NK-92 (cell line): ENCODE data around the gene JMJD1C.
"Not testable (repeated sequence)": the region's sequence is repeated elsewhere in the genome, so short reads cannot be mapped to it uniquely, and the experiment has no call there.

Source experiments
- DNase-seq: peaks from one replicate; lab custom pipeline; 2025; ENCODE audit not compliant: unreplicated experiment; lab: John Stamatoyannopoulos, UW

JMJD1C gene

GRCh38 chr10:63465293-63466143 lies at the start of gene JMJD1C:
Gene JMJD1C, minus strand, starts transcription at chr10:63465977. Its CDS starts 315 bp downstream, at chr10:63465662.
- DNase-seq: no peak

GRCh38 chr10:63515002-63515763 lies 49.4 kb upstream of the JMJD1C start:
- DNase-seq: no peak

GRCh38 chr10:63506554-63506953 lies 40.8 kb upstream of the JMJD1C start:
- no peak for DNase-seq

- DNase-seq: no peak
Measured at GRCh38 chr10:63505562-63505961, 39.8 kb upstream of the JMJD1C start.

GRCh38 chr10:63504145-63504881 lies 38.5 kb upstream of the JMJD1C start:
- no peak for DNase-seq

- no peak for DNase-seq
Measured at GRCh38 chr10:63503395-63503794, 37.6 kb upstream of the JMJD1C start.

- DNase-seq: no peak
Measured at GRCh38 chr10:63502832-63503231, 37.1 kb upstream of the JMJD1C start.

GRCh38 chr10:63501954-63502353 lies 36.2 kb upstream of the JMJD1C start:
- no peak for DNase-seq

- not testable (repeated sequence) for DNase-seq
Measured at GRCh38 chr10:63500551-63500950, 34.8 kb upstream of the JMJD1C start.

- no peak for DNase-seq
Measured at GRCh38 chr10:63498665-63499064, 32.9 kb upstream of the JMJD1C start.

- no peak for DNase-seq
Measured at GRCh38 chr10:63497321-63497720, 31.5 kb upstream of the JMJD1C start.

GRCh38 chr10:63496561-63496960 lies 30.8 kb upstream of the JMJD1C start:
- DNase-seq: no peak

GRCh38 chr10:63494951-63495350 lies 29.2 kb upstream of the JMJD1C start:
- no peak for DNase-seq

- no peak for DNase-seq
Measured at GRCh38 chr10:63493004-63493403, 27.2 kb upstream of the JMJD1C start.

- DNase-seq: not testable (repeated sequence)
Measured at GRCh38 chr10:63492317-63492690, 26.5 kb upstream of the JMJD1C start.

GRCh38 chr10:63491588-63492316 lies 26.0 kb upstream of the JMJD1C start:
- no peak for DNase-seq

- no peak for DNase-seq
Measured at GRCh38 chr10:63489838-63490237, 24.1 kb upstream of the JMJD1C start.

- DNase-seq: no peak
Measured at GRCh38 chr10:63487990-63488389, 22.2 kb upstream of the JMJD1C start.

GRCh38 chr10:63483983-63484382 lies 18.2 kb upstream of the JMJD1C start:
- no peak for DNase-seq

- DNase-seq: no peak
Measured at GRCh38 chr10:63481815-63482421, 16.1 kb upstream of the JMJD1C start.
